A549 treated with Hydrocortisone at 1 μM for 4 hours (cell line): ENCODE results near the gene KCNK17. TPM values are rescaled to one million over a fixed set of nuclear protein-coding genes. Genes with fewer than 3 reads are reported as not detected.

ENCODE experiments used
- total RNA-seq: library from RNA; stranded (reverse); fragments of 200-300 nt; extraction: Qiagen RNA extraction; gene quantifications from 5 replicates; pipeline ENCODE4 v1.2.3, GENCODE V29; 2022

The KCNK17 gene
- total RNA-seq = not detected in 5 replicates

GRCh38 chr6:39314273-39314795 lies at the start of gene KCNK17:
Gene KCNK17 (minus strand): TSS chr6:39314419. CDS start chr6:39314320, 99 bp downstream.

GRCh38 chr6:39322306-39322850 lies 8.2 kb upstream of the KCNK17 start, which contains the start of gene KCNK16:
Gene KCNK16 (minus strand): TSS chr6:39322702. CDS start chr6:39322540, 162 bp downstream.

Other genes starting within 250 kb of the KCNK17 start
- gene SAYSD1, start 199.2 kb downstream of the KCNK17 start, total RNA-seq = 5.6 to 6.4 TPM (median 5.8 TPM) in 5 replicates
- gene KCNK5, start 84.9 kb downstream of the KCNK17 start, total RNA-seq = 1.0 to 1.5 TPM (median 1.2 TPM) in 5 replicates
- not detected in 5 replicates for gene KCNK16, start 8.3 kb upstream of the KCNK17 start, total RNA-seq